GM18907 (cell line): ENCODE data around the gene AHI1.
"Not testable (repeated sequence)": the region's sequence is repeated elsewhere in the genome, so short reads cannot be mapped to it uniquely, and the experiment has no call there.

Experiments used
- ATAC-seq: cut with Tn5 transposase; IDR thresholded peaks from one replicate; pipeline ENCODE4 v1.9.1; 2021; ENCODE audit warnings: mild to moderate bottlenecking, moderate library complexity; ENCODE audit not compliant: unreplicated experiment

The AHI1 gene

DNA sequence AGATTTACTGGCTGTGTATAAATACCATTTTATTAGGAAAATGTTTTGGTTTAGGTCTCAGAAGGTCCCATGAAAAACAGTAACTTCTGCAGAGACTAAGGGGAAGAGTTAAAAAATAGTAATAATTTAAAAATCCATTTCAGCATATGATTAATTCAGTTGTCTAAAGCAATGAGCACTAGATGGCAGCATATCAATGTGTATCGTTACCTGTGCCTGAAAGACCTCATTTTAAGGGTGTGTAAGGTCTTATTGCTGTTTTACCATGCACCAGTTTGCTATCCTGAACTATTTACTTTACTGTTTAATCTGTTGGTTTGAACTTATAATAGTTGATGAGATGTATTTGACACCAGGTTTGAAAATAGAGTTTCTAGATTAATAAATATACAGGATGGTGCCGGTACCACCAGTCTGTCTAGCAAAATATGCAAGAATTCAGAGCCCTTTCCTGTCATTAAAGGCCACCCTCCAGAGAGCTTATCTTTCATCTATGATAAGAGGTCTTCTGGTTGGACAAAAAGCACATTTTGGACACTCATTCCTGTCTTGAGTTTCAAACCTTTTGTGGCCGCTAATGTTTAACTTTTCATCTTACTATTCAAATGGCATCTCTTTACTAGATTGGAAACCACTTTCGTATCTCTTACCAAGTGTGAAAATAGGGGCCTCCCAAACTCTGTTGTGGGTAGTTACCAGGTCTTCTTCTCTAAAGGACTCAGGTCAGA lies 8.9 kb upstream of the AHI1 start:
- peak; percentile 96 for ATAC-seq

DNA sequence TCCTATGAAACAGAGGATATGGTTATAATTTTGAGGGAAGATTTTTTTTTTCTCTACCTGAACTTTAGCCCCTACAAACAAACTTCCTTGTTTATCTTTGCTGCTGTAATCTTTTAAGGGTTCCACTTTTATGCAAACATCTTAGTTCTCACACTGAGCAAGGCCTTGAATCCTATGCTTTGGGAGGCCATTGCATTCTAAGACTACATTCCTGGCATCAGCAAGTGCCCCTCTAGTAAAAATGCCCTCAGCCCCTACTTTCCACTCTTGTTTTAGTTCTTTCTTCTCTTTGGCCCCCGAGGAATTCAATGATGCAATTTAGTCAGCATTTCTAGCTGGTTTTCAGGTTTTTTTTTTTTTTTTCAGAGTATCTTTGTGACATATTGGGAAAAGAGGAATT lies 8.1 kb upstream of the AHI1 start:
- ATAC-seq: no peak

DNA sequence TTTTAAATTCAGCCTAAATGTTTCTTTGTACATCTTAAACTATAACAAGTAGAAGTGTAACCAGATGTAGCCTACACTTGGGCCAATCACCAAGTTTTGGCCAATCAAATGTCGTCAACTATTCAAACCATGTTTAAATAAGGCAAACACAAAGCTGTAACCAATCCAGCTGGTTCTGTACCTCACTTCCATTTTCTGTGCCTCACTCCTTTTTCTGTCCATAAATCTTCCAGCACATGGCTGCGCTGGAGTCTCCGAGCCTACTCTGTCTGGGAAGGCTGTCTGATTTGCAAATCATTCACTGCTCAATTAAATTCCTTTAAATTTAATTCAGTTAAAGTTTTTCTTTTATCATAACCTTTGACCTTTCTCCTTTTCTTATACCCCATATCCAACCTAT lies 7.7 kb upstream of the AHI1 start:
- ATAC-seq: no peak

DNA sequence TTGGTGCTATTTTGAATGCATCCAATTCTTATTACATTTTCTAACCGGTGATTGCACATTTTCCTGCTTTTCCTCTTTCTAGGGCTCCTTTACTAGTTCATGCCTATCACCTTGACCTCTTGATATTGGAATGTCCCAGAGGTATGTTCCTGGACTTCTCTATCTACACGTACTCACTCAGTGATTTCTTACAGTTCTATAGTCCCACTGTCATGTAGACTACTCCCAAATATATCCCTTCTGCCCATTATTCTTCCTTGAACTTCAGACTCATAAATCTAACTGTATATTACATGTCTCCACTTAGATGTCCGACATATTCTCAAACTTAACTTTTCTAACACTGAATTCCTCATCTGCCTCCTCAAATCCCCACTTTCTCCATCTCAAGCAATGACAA lies 7.2 kb upstream of the AHI1 start:
- ATAC-seq: no peak

DNA sequence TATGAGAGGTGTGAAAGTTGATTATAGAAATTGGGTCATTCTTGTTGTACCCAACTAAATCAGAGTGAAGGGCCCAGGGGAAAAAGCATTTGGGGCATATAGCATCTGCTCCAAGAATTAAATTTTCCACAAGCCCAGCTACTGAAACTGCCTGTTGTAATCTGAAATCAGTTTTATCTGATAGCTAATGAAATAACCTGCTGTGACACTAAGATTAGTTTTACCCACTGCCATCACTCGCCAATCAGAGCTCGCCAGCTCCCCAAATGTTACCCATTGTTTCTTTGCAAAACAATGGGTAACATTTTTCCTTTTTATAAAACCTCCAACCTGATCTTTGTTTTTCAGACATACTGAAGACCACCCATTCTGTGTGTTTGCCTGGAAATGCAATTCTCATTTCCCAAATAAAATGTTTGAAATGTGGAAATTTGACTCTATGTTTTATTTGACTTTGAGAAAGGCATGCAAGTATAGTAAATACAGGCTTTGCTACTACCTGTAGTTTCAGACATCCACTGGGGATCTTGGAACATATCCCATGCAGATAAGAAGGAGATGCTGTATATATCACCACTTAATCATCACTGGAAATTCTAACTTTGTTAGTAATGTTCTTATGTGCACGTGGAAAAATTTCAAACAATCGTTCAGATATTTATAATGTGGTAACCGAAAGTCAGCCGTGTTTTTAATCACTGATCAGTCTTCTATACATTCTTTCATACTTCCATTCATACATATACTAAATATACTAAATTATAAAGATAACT lies 6.3 kb upstream of the AHI1 start:
- no peak for ATAC-seq

DNA sequence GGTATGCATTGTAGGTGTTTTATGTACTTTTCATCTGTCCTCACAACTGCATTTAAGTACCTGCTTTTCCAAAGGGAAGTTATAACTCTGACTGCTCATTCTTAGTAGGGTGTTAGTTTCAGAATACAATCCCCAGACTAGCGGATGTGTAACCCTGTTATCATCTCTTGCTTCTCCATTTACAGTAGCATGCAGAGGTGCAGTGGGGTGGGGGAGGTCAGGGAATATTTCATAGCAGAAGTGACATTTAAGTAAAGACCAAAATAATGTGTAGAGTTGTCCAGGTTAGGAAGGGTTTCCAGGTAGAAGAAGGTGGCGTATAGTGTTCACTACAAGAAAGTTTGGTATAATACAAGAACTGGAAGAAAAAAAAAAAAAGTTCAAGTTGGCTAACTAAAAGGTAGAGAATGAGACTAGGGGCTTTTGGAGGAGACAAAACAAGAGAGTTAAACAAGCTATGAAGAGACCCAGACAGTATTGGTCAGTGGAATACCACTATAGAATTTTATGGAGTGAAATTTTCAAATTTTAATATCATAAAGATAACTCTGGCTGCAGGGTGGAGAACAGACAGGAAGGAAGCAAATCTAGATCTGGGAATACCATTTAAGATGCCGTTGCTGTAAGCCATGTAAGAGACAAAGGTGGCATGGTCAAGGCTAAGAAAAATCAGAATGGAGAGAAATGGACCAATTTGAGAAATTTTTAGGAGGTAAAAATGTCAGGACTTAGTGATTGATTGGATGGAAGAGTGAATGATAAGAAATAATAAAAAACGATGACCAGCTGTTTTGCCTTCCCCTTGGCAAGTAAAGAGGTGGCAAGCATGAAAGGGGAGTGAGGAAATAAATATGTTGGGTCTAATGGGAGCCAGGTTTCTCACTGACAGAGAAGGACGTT lies 2.2 kb upstream of the AHI1 start:
- ATAC-seq: no peak

DNA sequence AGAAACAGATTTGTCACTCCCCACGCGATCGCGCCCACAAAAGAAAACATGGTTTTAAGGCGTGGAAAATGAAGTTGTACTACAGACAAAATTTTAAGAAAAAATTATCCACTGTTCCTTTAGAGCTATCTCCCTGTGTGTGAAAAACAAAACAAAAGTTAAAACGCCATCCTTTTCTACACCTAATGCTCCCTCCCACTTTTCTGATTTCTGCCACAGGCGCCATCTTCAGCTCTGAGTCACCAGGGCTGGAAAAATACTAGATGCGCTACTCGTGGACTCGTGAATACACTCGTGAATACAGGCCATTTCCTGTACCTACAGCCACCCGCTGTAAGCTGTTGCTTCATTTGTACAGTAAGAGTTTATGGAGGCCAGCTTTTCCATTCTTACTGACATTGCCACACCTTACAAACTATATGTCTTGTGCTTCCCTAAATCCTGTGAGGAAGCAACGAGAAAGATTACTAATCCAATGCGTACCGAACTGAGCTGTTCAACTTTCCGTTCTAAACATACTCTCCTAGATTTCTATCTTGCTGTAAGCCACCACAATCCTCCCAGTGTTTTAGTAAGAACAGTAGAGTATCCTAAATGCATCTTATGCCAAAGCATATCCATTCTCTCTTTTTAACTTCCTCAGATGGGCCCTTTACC lies 773 bp upstream of the AHI1 start:
- ATAC-seq: peak; percentile 49

DNA sequence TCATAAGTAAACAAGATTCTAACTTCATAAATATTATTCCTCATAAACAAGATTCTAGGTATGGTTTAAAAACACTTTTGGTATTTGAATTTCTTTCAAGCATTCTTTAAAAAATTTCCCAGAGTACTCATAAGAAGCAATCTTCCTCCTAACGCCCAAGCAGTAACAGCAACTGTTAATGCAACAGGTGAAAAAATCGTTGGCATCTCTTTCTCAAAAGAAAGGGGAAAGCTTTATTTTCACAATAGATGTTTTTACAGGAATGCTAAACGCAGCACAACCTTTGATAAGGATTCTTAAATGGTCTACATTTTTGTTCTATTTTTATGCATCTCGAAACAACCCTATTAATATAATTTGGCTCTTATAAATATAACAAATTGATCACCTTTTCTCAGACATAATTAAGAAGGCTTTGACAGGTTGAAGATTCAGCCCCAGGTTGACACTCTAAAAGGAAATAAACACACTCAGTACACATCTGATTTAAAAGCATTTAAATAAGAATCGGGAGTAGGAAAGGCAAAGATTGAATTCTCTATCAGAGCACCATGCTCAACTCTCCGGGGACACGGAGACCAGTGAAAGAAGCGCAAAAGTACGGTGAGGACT lies 634 bp downstream of the AHI1 start:
- ATAC-seq: no peak

DNA sequence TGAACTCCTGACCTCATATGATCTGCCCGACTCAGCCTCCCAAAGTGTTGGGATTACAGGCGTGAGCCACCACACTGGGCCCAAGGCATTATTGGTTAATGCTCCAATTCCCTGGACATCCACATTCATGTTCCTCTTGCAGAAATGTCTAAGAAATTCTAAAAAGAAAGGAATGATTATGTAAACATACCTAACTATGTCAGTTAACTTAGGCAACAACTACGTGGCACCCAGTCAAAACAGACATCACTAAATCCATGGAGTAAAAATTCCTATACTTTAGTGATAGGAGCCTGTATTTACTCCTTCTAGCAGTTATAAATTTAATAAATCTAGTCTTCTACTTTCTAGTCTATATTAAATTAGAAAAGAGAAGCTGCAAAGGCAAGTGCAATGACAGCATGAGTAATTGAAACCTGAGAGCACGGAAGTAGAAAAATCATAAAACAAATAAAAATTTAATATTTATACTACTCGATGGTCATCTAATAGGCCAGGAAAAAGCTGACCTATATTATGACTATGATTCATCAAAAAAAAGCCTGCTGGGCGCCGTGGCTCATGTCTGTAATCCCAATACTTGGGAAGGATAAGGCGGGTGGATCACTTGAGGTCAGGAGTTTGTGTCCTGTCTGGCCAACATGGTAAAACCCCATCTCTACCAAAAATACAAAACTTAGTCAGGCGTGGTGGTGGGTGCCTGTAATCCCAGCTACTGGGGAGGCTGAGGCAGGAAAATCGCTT lies 4.2 kb downstream of the AHI1 start:
- ATAC-seq: no peak

DNA sequence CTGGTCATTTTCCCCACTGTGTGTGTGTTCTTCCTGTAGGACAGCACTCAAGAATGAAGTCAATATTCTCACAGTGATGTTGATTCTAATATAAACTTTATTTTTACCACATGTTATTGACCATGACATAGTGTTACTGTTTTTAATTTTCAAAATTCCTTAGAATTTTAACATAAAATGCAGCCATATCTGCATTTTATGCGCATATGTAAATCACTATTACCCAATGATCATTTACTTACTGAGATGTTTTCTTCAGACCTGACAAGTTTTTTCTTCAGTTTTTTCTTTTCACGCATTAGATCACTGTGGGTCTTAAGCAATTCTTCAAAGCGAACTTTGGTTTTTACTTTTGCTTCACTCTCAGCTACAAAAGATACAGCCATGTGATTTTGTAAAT lies 7.2 kb downstream of the AHI1 start:
- no peak for ATAC-seq

DNA sequence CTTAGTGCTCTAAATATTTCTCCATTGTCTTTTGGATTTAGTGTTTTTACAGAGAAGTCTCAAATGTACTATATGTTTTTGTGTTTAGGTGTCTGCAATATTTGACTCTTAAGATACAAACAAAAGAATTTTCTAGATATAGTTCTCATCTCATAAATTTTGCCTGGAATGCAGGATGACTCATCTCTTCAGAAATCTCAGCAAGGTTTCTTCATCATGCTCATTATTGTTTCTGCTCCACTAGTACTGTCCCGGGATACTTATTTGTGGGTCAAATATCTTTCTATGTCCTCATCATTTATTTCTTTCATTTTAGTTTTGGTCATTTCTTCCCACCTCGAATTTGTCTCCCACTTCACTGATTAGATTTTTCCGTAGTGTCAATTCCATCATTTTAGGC lies 9.5 kb downstream of the AHI1 start:
- ATAC-seq: no peak

DNA sequence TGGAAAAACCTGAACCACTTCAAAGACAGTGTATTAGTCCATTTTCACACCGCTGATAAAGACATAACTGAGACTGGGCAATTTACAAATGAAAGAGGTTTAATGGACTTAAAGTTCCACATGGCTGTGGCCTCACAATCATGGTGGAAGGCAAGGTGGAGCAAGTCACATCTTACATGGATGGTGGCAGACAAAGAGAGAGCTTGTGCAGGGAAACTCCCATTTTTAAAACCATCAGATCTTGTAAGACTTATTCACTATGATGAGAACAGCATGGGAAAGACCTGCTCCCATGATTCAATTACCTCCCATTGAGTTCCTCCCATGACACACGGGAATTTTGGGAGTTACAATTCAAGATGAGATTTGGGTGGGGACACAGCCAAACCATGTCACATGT lies 13.6 kb downstream of the AHI1 start:
- not testable (repeated sequence) for ATAC-seq

DNA sequence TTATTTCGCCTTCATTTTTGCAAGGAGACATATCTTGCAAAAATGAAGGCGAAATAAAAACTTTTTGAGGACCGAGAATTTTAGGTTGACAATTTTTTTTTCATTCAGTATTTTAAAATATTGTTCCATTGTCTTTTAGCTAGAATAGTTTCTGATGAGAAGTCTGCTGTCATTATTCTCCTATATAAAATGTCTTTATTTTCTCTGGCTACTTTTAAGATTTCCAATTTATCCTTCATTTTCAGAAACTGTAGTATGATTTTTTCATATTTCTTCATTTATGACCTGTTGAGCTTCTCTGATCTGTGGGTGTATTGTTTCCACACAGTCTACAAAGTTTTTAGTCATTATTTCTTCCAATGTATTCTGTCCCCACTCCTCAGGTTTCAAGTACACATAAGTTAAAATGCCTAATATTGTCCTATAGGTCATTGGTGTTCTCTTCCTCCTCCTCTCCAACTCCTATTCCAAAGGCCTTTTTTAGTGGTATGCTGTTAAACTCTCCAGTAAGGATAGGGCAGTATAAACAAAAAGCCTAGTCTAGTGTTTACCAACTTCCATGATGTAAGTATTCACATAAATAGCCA lies 15.7 kb downstream of the AHI1 start:
- ATAC-seq: no peak

DNA sequence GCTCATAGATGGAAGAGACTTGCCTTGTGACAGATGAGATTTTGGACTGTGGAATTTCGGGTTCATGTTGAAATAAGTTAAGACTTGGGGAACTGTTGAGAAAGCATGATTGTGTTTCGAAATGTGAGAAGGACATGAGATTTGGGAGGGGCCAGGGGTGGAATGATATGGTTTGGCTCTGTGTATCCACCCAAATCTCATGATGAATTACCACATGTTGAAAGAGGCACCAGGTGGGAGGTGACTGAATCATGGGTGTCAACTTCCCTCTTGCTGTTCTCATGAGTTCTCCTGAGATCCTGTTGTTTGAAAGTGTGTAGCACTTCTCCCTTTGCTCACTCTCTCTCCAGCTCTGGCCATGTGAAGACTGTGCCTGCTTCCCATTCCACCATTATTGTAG lies 17.9 kb downstream of the AHI1 start:
- ATAC-seq: no peak

DNA sequence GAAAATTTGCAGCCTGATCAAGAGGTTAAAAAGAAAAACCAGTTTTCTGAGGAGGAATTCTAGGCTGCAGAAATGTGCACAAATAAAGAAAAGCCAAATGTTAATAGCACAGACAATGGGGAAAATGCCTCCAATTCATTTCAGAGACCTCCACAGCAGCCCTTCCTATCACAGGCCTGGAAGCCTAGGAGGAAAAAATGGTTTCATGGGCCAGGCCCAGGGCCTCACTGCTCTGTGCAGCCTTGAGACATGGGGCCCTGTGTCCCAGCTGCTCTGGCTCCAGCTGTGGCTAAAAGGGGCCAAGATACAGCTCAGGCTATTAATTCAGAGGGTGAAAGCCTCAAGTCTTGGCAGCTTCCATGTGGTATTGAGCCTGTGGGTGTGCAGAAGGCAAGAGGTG lies 18.9 kb downstream of the AHI1 start:
- no peak for ATAC-seq

DNA sequence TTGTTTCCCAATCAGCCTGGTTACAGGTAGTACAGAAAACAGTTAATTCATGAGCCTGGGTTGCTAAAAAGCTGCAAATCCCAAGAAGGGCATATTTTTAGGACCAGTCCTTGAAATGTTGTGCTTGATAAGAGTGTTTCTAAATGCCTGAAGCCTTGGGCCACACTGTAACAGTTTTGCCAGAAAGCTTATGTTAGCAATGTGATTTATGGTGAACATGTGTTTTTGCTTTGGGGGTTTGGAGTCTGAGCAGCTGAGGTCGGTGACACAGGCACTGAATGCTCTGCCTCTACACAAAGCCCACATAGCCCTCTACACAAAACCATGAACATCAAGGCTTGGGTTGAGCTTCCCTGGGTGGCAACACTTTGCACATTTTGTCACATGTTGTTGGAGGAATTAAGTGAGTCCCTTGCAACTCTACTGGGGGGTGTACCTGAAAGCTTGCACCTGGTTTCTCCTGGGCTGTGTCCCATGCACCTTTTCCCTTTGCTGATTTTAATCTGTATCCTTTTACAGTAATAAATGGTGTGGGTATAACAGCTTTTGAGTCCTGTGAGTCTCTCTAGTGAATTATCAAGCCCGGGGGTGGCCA lies 22.2 kb downstream of the AHI1 start:
- ATAC-seq: no peak

DNA sequence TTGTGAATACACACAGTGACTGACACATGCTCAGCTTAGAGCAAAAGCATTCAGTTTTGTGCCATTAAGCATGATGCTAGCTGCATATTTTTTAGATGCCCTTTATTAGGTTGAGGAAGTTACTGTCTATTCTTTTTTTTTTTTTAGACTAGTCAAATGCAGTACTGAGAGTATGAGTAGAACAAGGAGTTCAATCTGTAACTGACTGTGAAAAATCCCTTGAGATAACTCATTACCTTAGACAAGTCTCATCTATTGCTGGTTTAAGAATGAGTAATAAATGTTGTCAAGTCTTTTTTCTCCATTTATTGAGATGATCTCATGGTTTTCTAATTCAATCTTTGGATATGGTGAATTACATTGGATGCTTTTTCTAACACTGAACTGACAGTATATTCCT lies 23.2 kb downstream of the AHI1 start:
- no peak for ATAC-seq

DNA sequence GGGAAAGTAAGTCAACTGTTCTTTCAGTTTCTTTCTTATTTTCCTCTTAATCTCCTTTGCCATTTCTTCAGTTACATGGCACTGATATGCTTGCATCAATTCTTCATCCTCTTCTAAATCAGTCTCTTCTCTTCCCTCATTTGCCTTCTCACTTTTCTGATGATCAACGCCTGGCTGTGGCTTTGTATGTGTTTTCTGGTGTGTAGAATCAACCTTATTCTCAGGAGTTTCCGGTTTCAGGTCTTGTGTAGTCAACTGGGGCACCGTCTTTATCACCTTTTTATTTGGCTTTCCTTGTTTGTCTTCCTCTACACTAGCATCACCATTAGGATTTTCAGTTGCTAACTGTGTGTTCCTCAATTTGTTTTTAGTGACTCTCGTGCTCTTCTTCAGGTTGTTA lies 31.6 kb downstream of the AHI1 start:
- peak; percentile 24 for ATAC-seq

DNA sequence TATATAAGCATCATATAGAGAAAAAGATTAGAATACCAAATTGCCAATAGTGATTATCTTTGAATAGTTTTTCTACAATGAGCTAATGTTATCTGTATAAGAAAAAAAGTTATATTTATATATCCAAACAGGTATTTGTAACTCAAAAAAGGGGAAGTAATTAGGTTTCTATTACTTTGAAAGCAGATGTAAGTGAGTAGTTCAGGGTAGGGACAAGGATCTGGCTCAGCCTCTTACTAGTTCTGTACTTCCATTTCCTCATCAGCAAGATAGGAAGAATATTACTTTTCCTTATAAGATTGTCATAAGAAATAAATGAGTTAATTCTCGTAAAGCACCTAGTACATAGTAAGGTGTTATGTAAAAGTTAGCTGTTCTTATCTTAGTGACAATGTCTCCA lies 32.2 kb downstream of the AHI1 start:
- ATAC-seq: peak; percentile 79
